ELF-1 (cell line): ENCODE measurements around the gene RAB3GAP2.
A peak's percentile ranks its signal among the peaks of the same experiment; 100 is the strongest.
"Not testable (repeated sequence)": the region's sequence is repeated elsewhere in the genome, so short reads cannot be mapped to it uniquely, and the experiment has no call there.

Experiments used
- DNase-seq: peaks from one replicate; pipeline ENCODE4 v3.0.0-alpha.2; 2016; ENCODE audit warnings: low read depth, low spot score

RAB3GAP2 gene

GRCh38 chr1:220290140-220290761 is 18.0 kb upstream of the RAB3GAP2 start:
- DNase-seq: peak; percentile 43

- no peak for DNase-seq
Observed at GRCh38 chr1:220287129-220287528, 14.9 kb upstream of the RAB3GAP2 start.

- DNase-seq: no peak
Observed at GRCh38 chr1:220283625-220284024, 11.4 kb upstream of the RAB3GAP2 start.

GRCh38 chr1:220281159-220281574 is 8.9 kb upstream of the RAB3GAP2 start:
- DNase-seq: no peak

- DNase-seq: no peak
Observed at GRCh38 chr1:220280249-220280648, 8.0 kb upstream of the RAB3GAP2 start.

- DNase-seq: no peak
Observed at GRCh38 chr1:220278991-220279390, 6.7 kb upstream of the RAB3GAP2 start.

- no peak for DNase-seq
Observed at GRCh38 chr1:220275430-220275829, 3.2 kb upstream of the RAB3GAP2 start.

- no peak for DNase-seq
Observed at GRCh38 chr1:220274251-220274855, 2.1 kb upstream of the RAB3GAP2 start.

- no peak for DNase-seq
Observed at GRCh38 chr1:220272841-220273090, 513 bp upstream of the RAB3GAP2 start.

GRCh38 chr1:220271706-220272046 is 577 bp downstream of the RAB3GAP2 start:
- DNase-seq: peak; percentile 60

- DNase-seq: no peak
Observed at GRCh38 chr1:220269036-220269435, 3.2 kb downstream of the RAB3GAP2 start.

GRCh38 chr1:220267630-220268029 is 4.6 kb downstream of the RAB3GAP2 start:
- DNase-seq: no peak

GRCh38 chr1:220260228-220260627 is 12.0 kb downstream of the RAB3GAP2 start:
- not testable (repeated sequence) for DNase-seq

- not testable (repeated sequence) for DNase-seq
Observed at GRCh38 chr1:220259756-220260155, 12.5 kb downstream of the RAB3GAP2 start.

- not testable (repeated sequence) for DNase-seq
Observed at GRCh38 chr1:220256194-220256593, 16.1 kb downstream of the RAB3GAP2 start.

- no peak for DNase-seq
Observed at GRCh38 chr1:220255204-220255603, 17.0 kb downstream of the RAB3GAP2 start.

GRCh38 chr1:220253290-220253689 is 19.0 kb downstream of the RAB3GAP2 start:
- DNase-seq: not testable (repeated sequence)

- no peak for DNase-seq
Observed at GRCh38 chr1:220251272-220251671, 21.0 kb downstream of the RAB3GAP2 start.

- DNase-seq: no peak
Observed at GRCh38 chr1:220250681-220251080, 21.6 kb downstream of the RAB3GAP2 start.

- no peak for DNase-seq
Observed at GRCh38 chr1:220249522-220249921, 22.7 kb downstream of the RAB3GAP2 start.

- DNase-seq: not testable (repeated sequence)
Observed at GRCh38 chr1:220248715-220249265, 23.5 kb downstream of the RAB3GAP2 start.

- not testable (repeated sequence) for DNase-seq
Observed at GRCh38 chr1:220245900-220246299, 26.4 kb downstream of the RAB3GAP2 start.

- no peak for DNase-seq
Observed at GRCh38 chr1:220243947-220244346, 28.3 kb downstream of the RAB3GAP2 start.
